GM12878 (cell line): ENCODE measurements around the gene TAS2R16. TPM values are rescaled to one million over a fixed set of nuclear protein-coding genes. Genes with fewer than 3 reads are reported as not detected.

Source experiments
- ATAC-seq: fragments of 200-7000 bp; cut with Tn5 transposase; 3 replicates; pipeline ENCODE4 v1.9.1; 2020; ENCODE audit warnings: mild to moderate bottlenecking, moderate library complexity
- BruUV-seq: library from RNA; stranded (reverse); fragments of 400-500 nt; replicated peaks from 2 replicates; lab custom pipeline; 2021; lab: Mats Ljungman, UMichigan
- CTCF ChIA-PET: fragments of 300-600 bp; sonication (Branson Sonifier 250); formaldehyde crosslinking; extraction: SDS; loops from one replicate; lab custom pipeline; 2021; ENCODE audit warnings: inconsistent platforms; lab: Yijun Ruan, JAX
- POLR2A ChIA-PET: fragments of 350-600 bp; formaldehyde crosslinking; extraction: SDS; loops from one replicate; lab custom pipeline; 2021; ENCODE audit warnings: inconsistent platforms; lab: Charles Lee
- RAD21 ChIA-PET: fragments of 300-600 bp; sonication (Branson Sonifier 250); formaldehyde crosslinking; loops from one replicate; lab custom pipeline; 2023; ENCODE audit warnings: antibody characterized with exemption; ENCODE audit not compliant: unreplicated experiment; lab: Charles Lee
- SMC1A ChIA-PET: fragments of 300-600 bp; sonication (Branson Sonifier 250); formaldehyde crosslinking; loops from one replicate; lab custom pipeline; 2023; ENCODE audit not compliant: unreplicated experiment, uncharacterized antibody; lab: Charles Lee
- DNase-seq: peaks from one replicate; pipeline ENCODE4 v3.0.0-alpha.2; 2011; ENCODE audit warnings: low read depth, low spot score
- FAIRE-seq: peaks from 3 replicates; lab custom pipeline; 2011; peaks lifted over from hg19 to GRCh38; lab: Jason Lieb, UNC
- H2AFZ ChIP-seq: 2 replicates; pipeline ENCODE4 v1.6.0; 2011; ENCODE audit warnings: low read depth, low read length, control low read depth; ENCODE audit not compliant: control insufficient read depth
- H3K27ac ChIP-seq: 2 replicates; pipeline ENCODE4 v1.5.1; 2011; ENCODE audit warnings: control low read depth; ENCODE audit not compliant: control insufficient read depth, insufficient read depth
- H3K27me3 ChIP-seq, 2 experiments: replicated peaks in 1 of 2; 2 replicates each; pipeline versions ENCODE4 v1.6.0 to v1.6.1; 2011; ENCODE audit warnings: low read length in 1 of 2; ENCODE audit not compliant: control insufficient read depth in 2 of 2, insufficient read depth in 2 of 2
- H3K36me3 ChIP-seq, 2 experiments: 2 replicates each; pipeline ENCODE4 v1.5.1; 2011; ENCODE audit warnings: low read length in 1 of 2; ENCODE audit not compliant: control insufficient read depth in 2 of 2, insufficient read depth in 2 of 2
- H3K4me1 ChIP-seq: 2 replicates; pipeline ENCODE4 v1.6.1; 2011; ENCODE audit warnings: mild to moderate bottlenecking, low read length, moderate library complexity, mixed read lengths; ENCODE audit not compliant: control insufficient read depth, insufficient read depth
- H3K4me2 ChIP-seq: 2 replicates; pipeline ENCODE4 v1.6.0; 2011; ENCODE audit warnings: control low read depth; ENCODE audit not compliant: control insufficient read depth, insufficient read depth
- H3K4me3 ChIP-seq: fragments of 200-600 bp; sonication (generic); 2 replicates; pipeline ENCODE4 v1.5.1; 2016
- H3K79me2 ChIP-seq: 2 replicates; pipeline ENCODE4 v1.6.0; 2011; ENCODE audit warnings: low read length; ENCODE audit not compliant: control insufficient read depth, insufficient read depth
- H3K9ac ChIP-seq: 2 replicates; pipeline ENCODE4 v1.8.0; 2011; ENCODE audit warnings: low read length, control low read depth, mixed read lengths; ENCODE audit not compliant: control insufficient read depth, insufficient read depth
- H3K9me3 ChIP-seq: replicated peaks from 3 replicates; pipeline ENCODE4 v1.5.1; 2011; ENCODE audit warnings: mild to moderate bottlenecking, low read length; ENCODE audit not compliant: control insufficient read depth, insufficient read depth
- H4K20me1 ChIP-seq: 2 replicates; pipeline ENCODE4 v1.6.0; 2011; ENCODE audit not compliant: control insufficient read depth, insufficient read depth
- EGR1 ChIP-seq, 2 experiments: IDR thresholded peaks; 1 replicate in 1 of 2; 2 replicates in 1 of 2; pipeline ENCODE4 v1.6.1; 2011 to 2012; ENCODE audit warnings: low read depth in 2 of 2, low read length in 2 of 2, borderline replicate concordance in 1 of 2, mild to moderate bottlenecking in 1 of 2, moderate library complexity in 1 of 2
- MTA2 ChIP-seq: fragments of 450-650 bp; IDR thresholded peaks from 2 replicates; pipeline ENCODE4 v1.6.1; 2016; ENCODE audit warnings: low read depth, mild to moderate bottlenecking, moderate library complexity
- NR2C2 ChIP-seq: IDR thresholded peaks from 2 replicates; pipeline ENCODE4 v1.6.1; 2011; ENCODE audit warnings: borderline replicate concordance, low read depth; ENCODE audit not compliant: control insufficient read depth, insufficient read length
- NR2F1 ChIP-seq: fragments of 450-650 bp; conservative IDR thresholded peaks from 2 replicates; pipeline ENCODE4 v1.6.1; 2017; ENCODE audit warnings: mild to moderate bottlenecking
- PAX8 ChIP-seq: fragments of 450-650 bp; IDR thresholded peaks from 2 replicates; pipeline ENCODE4 v1.6.1; 2017; ENCODE audit warnings: mild to moderate bottlenecking, moderate library complexity
- ZNF217 ChIP-seq: fragments of 450-650 bp; IDR thresholded peaks from 2 replicates; pipeline ENCODE4 v1.6.1; 2017; ENCODE audit warnings: antibody characterized with exemption, mild to moderate bottlenecking
- WGBS: methylation state at CpG from one replicate; pipeline ENCODE4 v1.1.6; 2016; ENCODE audit warnings: low lambda C conversion rate; ENCODE audit not compliant: insufficient replicate concordance, insufficient coverage; ENCODE audit errors: missing lambda C conversion rate; 5-methylcytosine and 5-hydroxymethylcytosine counted together
- in situ Hi-C: fragments of 300-500 bp; cut with MboI; formaldehyde crosslinking; loops from 9 replicates; pipeline ENCODE4 v1.14.3; 2018; ENCODE audit warnings: mixed read lengths
- intact Hi-C: fragments of 100-400 bp; cut with micrococcal nuclease; formaldehyde crosslinking; loops from one replicate; pipeline ENCODE4 v1.14.2; 2022; ENCODE audit not compliant: unreplicated experiment
- polyA plus RNA-seq, 11 experiments: library from polyadenylated mRNA; depleted of rRNA in 4 of 11; unstranded in 6 of 11; stranded (reverse) in 5 of 11; fragments of >200 nt; fragmentation: Nextera tagmentation in 4 of 11; fragmentation: Illumina TruSeq in 1 of 11; extraction: Ambion mirVana in 4 of 11; extraction: Trizol in 1 of 11; gene quantifications; 1 replicate in 1 of 11; 2 replicates in 10 of 11; pipeline versions ENCODE4 v1.2.1 to v1.2.3, GENCODE V29; 2011 to 2016; ENCODE audit warnings: inconsistent platforms in 2 of 11, missing spikeins in 2 of 11, low read depth in 1 of 11
- total RNA-seq, 4 experiments: library from RNA; depleted of rRNA in 3 of 4; stranded (reverse); fragments of >200 nt in 3 of 4; fragmentation: Illumina TruSeq in 1 of 4; extraction: Trizol in 1 of 4; gene quantifications; 2 replicates each; pipeline versions ENCODE4 v1.2.1 to v1.2.3, GENCODE V29; 2013 to 2021
- TF ChIP-seq, protein P1 (sequence below): fragments of 450-650 bp; IDR thresholded peaks from 2 replicates; pipeline ENCODE4 v1.6.1; 2014; ENCODE audit warnings: mild to moderate bottlenecking
- TF ChIP-seq, protein P2 (sequence below): fragments of 450-650 bp; IDR thresholded peaks from 2 replicates; pipeline ENCODE4 v1.6.1; 2017; ENCODE audit warnings: low read depth, mild to moderate bottlenecking, moderate library complexity

Gene TAS2R16
- total and polyA plus RNA-seq, 10 of the 15 experiments (the other 5 are each of a cell fraction or from before 2014, with no cell fraction given), result not detected

DNA sequence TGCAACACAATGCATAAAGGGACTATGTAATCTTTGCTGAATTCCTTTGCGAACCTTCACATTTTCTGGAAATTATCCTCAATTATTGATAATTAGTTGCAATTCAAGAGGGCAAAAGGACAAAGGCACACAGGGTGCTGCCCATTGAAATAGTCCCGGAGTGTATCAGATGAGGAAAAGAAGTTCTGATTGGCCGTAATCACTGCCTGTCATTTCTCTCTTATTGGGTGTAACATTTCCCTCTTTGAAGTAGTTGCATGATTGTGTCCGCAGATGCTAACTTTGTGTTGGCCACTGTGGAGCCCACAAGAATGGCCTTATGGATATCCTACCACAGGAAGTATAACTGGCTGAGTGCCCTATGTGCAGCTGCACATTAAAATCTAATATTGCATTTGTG, 35.1 kb upstream of the TAS2R16 start (continued):
- no peak for TF ChIP-seq ZNF217
- TF ChIP-seq PAX8, result no peak

DNA sequence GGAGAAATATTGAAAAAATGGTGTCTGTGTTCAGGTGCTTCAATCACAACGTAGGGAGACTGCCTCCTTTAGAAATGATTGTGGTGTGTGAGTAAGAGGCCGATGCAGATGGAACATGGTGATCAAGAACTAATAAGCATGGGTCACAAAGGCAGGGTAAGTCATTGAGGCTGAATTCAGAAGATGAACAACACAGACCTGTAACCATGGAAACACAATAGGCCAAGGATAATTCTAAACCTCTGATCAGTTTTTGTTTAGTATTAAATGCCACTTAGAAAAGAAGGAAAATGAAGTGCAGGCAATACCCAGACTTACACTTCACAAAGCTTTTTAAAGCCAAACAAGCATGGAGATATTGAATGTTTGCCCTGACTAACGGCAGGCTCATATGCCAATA, 32.8 kb upstream of the TAS2R16 start:
- ChIA-PET POLR2A (no interaction called here), SMC1A (interaction anchor here (1.1 kb wide), 1 partner anchor 11 kb away, joined by 3 read pairs; no protein-coding TSS in a partner anchor), CTCF (no interaction called here), RAD21 (no interaction called here)
- Histone ChIP-seq H3K4me2 (no peak overlapping the region), H3K4me3 (no peak overlapping the region), H3K36me3 (no peaks in the 10 kb centered on the region), H2AFZ (no peak overlapping the region), H3K27ac (no peak overlapping the region), H3K27me3 (no peaks in the 10 kb centered on the region), H3K4me1 (no peaks in the 10 kb centered on the region), H3K9ac (no peak overlapping the region), H4K20me1 (no peaks in the 10 kb centered on the region), H3K79me2 (no peaks in the 10 kb centered on the region), H3K9me3 (no peaks in the 10 kb centered on the region)
- FAIRE-seq (no peak), DNase-seq (no peak), ATAC-seq (no peak)
- intact Hi-C loops (no loop called here), in situ Hi-C loops (no loop called here)
- TF ChIP-seq, protein P1, sequence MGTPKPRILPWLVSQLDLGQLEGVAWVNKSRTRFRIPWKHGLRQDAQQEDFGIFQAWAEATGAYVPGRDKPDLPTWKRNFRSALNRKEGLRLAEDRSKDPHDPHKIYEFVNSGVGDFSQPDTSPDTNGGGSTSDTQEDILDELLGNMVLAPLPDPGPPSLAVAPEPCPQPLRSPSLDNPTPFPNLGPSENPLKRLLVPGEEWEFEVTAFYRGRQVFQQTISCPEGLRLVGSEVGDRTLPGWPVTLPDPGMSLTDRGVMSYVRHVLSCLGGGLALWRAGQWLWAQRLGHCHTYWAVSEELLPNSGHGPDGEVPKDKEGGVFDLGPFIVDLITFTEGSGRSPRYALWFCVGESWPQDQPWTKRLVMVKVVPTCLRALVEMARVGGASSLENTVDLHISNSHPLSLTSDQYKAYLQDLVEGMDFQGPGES, result no peak
- TF ChIP-seq NR2C2, result no peak
- WGBS, result 4% methylated on average over 3 of the region's 3 CpGs
- BruUV-seq, result no TSS peak

DNA sequence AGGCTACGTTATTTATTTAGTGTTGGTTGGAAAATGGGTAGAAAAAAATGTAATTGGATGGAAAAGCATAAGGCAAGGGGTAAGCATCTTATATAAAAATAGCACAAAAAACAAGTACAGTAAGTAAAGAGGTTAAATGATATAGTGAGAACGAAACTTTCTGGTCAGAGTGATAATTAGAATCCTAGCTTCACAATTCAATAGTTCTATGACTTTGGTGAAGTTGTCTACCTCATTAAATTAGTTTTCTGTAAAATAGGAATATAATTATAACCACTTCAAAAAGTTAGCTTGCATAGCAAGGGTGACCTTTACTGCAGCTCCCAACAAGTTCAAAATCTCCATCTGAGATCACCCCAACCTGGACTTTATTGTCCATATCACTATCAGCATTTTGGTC, 30.8 kb upstream of the TAS2R16 start:
- H3K4me1 ChIP-seq, result no peaks in the 10 kb centered on the region
- no peak overlapping the region for H3K4me2 ChIP-seq
- ATAC-seq (no peak), FAIRE-seq (no peak), DNase-seq (no peak)
- H3K36me3 ChIP-seq, result no peaks in the 10 kb centered on the region
- POLR2A ChIA-PET, result no interaction called here
- H3K4me3 ChIP-seq, result no peak overlapping the region
- CTCF ChIA-PET, result interaction anchor here (0.6 kb wide), 1 partner anchor 613 kb away, joined by 5 read pairs; no protein-coding TSS in a partner anchor
- no peaks in the 10 kb centered on the region for H3K27me3 ChIP-seq
- RAD21 ChIA-PET, result no interaction called here
- no peak overlapping the region for H2AFZ ChIP-seq
- no peaks in the 10 kb centered on the region for H3K9me3 ChIP-seq
- peak; percentile 79 for TF ChIP-seq MTA2
- 0 out of 2 replicates have a peak, but pooled peaks have one; percentile 50 for TF ChIP-seq NR2F1
- no peak for TF ChIP-seq EGR1 (IDR thresholded peaks at IDR 0.05; ENCODE audit: borderline replicate concordance in 1 of 2, low read depth in 2 of 2, low read length in 2 of 2)
- TF ChIP-seq, protein P2, sequence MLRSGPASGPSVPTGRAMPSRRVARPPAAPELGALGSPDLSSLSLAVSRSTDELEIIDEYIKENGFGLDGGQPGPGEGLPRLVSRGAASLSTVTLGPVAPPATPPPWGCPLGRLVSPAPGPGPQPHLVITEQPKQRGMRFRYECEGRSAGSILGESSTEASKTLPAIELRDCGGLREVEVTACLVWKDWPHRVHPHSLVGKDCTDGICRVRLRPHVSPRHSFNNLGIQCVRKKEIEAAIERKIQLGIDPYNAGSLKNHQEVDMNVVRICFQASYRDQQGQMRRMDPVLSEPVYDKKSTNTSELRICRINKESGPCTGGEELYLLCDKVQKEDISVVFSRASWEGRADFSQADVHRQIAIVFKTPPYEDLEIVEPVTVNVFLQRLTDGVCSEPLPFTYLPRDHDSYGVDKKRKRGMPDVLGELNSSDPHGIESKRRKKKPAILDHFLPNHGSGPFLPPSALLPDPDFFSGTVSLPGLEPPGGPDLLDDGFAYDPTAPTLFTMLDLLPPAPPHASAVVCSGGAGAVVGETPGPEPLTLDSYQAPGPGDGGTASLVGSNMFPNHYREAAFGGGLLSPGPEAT, result no peak
- no peak overlapping the region for H3K27ac ChIP-seq
- BruUV-seq, result no TSS peak
- SMC1A ChIA-PET, result interaction anchor here (0.6 kb wide), 1 partner anchor 678 kb away, joined by 3 read pairs; no protein-coding TSS in a partner anchor
- in situ Hi-C loops (no loop called here), intact Hi-C loops (no loop called here)
- H3K9ac ChIP-seq, result no peak overlapping the region
- no peaks in the 10 kb centered on the region for H4K20me1 ChIP-seq
- no peaks in the 10 kb centered on the region for H3K79me2 ChIP-seq
- 0% methylated on average over 2 of the region's 2 CpGs for WGBS
